NCI-H1105 (cell line): ENCODE results near the gene CENPF.

ENCODE experiments used
- DNase-seq: peaks from one replicate; lab custom pipeline; 2025; lab: John Stamatoyannopoulos, UW

The CENPF gene

GRCh38 chr1:214708321-214708955 lies 105.4 kb downstream of the CENPF start:
- no peak for DNase-seq

DNA sequence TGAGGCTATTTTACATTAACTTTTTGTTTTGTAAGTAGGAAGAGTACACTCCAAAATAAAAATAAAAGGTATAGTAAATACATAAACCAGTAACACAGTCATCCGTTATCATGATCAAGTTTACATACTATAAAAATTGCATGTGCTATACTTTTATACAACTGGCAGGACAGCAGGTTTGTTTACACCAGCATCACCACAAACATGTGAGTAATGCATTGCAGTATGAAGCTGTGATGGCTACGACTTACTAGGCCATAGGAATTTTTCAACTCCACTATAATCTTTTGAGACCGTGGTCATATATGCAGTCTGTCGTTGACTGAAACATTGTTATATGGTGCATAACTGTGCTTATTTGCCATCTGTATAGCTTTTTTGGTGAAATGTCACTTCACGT lies 106.2 kb downstream of the CENPF start:
- DNase-seq = no peak

- no peak for DNase-seq
These were observed 109.7 kb downstream of the CENPF start for GRCh38 chr1:214712737-214713136.
